Activated CD8-positive, alpha-beta memory T cell treated with anti-CD3 and anti-CD28 coated beads for 36 hours (primary cell): Measurements from ENCODE around the gene CNOT3. TPM values are rescaled to one million over a fixed set of nuclear protein-coding genes. Genes with fewer than 3 reads are reported as not detected.

ENCODE experiments used
- CTCF ChIA-PET: fragments of 350-600 bp; sonication (Branson Sonifier 250); formaldehyde crosslinking; loops from one replicate; lab custom pipeline; 2021; ENCODE audit warnings: antibody characterized with exemption; lab: Charles Lee
- POLR2A ChIA-PET: fragments of 350-600 bp; sonication (Branson Sonifier 250); formaldehyde crosslinking; loops from one replicate; lab custom pipeline; 2021; ENCODE audit warnings: antibody characterized with exemption; lab: Charles Lee
- total RNA-seq, 2 experiments: library from RNA; stranded (reverse); gene quantifications; one replicate each; pipeline ENCODE4 v1.2.3, GENCODE V29; 2021

CNOT3 gene
- total RNA-seq, 2 experiments from 2014 or later = 65.2 to 68.5 TPM

GRCh38 chr19:54138489-54139256 lies 1.1 kb downstream of the CNOT3 start:
- ChIA-PET POLR2A (interaction anchor here (0.7 to 3.6 kb wide), 4 partner anchors 11 to 24 kb away, joined by 4 to 15 read pairs (median 4); partner anchors contain the start of genes PRPF31 and TFPT), CTCF (interaction anchor here (0.9 kb wide), 1 partner anchor 127 kb away, joined by 3 read pairs; no protein-coding TSS in a partner anchor)

- POLR2A ChIA-PET = no interaction called here
- CTCF ChIA-PET = interaction anchor here (1.0 kb wide), 1 partner anchor 125 kb away, joined by 3 read pairs; no protein-coding TSS in a partner anchor
Observed at GRCh38 chr19:54141356-54141755, 3.8 kb downstream of the CNOT3 start.

- CTCF ChIA-PET = interaction anchor here (1.0 kb wide), 1 partner anchor 124 kb away, joined by 3 read pairs; no protein-coding TSS in a partner anchor
- POLR2A ChIA-PET = interaction anchor here (0.6 kb wide), 1 partner anchor 11 kb away, joined by 4 read pairs; no protein-coding TSS in a partner anchor
Observed at GRCh38 chr19:54142166-54142780, 4.7 kb downstream of the CNOT3 start.

GRCh38 chr19:54145541-54146158 lies 8.1 kb downstream of the CNOT3 start:
- CTCF ChIA-PET = no interaction called here

GRCh38 chr19:54147676-54148075 lies 10.1 kb downstream of the CNOT3 start:
- CTCF ChIA-PET = interaction anchor here (0.5 kb wide), 1 partner anchor 427 kb away, joined by 4 read pairs; no protein-coding TSS in a partner anchor
- POLR2A ChIA-PET = no interaction called here

More at GRCh38 chr19:54145541-54146158, 8.1 kb downstream of the CNOT3 start:
- POLR2A ChIA-PET = no interaction called here

GRCh38 chr19:54148158-54148557 lies 10.6 kb downstream of the CNOT3 start:
- CTCF ChIA-PET = interaction anchor here (0.5 kb wide), 1 partner anchor 428 kb away, joined by 4 read pairs; no protein-coding TSS in a partner anchor
- POLR2A ChIA-PET = no interaction called here

- ChIA-PET CTCF (no interaction called here), POLR2A (interaction anchor here (1.6 kb wide), 1 partner anchor 11 kb away, joined by 4 read pairs; no protein-coding TSS in a partner anchor)
Observed at GRCh38 chr19:54149021-54149812, 11.7 kb downstream of the CNOT3 start.

GRCh38 chr19:54151362-54152035 lies 13.9 kb downstream of the CNOT3 start:
- CTCF ChIA-PET = no interaction called here

GRCh38 chr19:54152267-54152666 lies 14.7 kb downstream of the CNOT3 start:
- ChIA-PET CTCF (no interaction called here), POLR2A (no interaction called here)

More at GRCh38 chr19:54151362-54152035, 13.9 kb downstream of the CNOT3 start:
- POLR2A ChIA-PET = interaction anchor here (1.5 kb wide), 1 partner anchor 15 kb away, joined by 6 read pairs; no protein-coding TSS in a partner anchor

- CTCF ChIA-PET = no interaction called here
Observed at GRCh38 chr19:54152878-54153524, 15.4 kb downstream of the CNOT3 start.

GRCh38 chr19:54153731-54154326 lies 16.3 kb downstream of the CNOT3 start:
- CTCF ChIA-PET = no interaction called here
- POLR2A ChIA-PET = no interaction called here

More at GRCh38 chr19:54152878-54153524, 15.4 kb downstream of the CNOT3 start:
- POLR2A ChIA-PET = no interaction called here

GRCh38 chr19:54154603-54155345 lies 17.2 kb downstream of the CNOT3 start:
- ChIA-PET CTCF (no interaction called here), POLR2A (no interaction called here)

- CTCF ChIA-PET = no interaction called here
- POLR2A ChIA-PET = no interaction called here
Observed at GRCh38 chr19:54155694-54156093, 18.1 kb downstream of the CNOT3 start.

GRCh38 chr19:54156490-54156889 lies 18.9 kb downstream of the CNOT3 start:
- POLR2A ChIA-PET = no interaction called here

GRCh38 chr19:54156953-54157352 lies 19.4 kb downstream of the CNOT3 start:
- ChIA-PET POLR2A (no interaction called here), CTCF (interaction anchor here (0.8 kb wide), 1 partner anchor 14 kb away, joined by 3 read pairs; no protein-coding TSS in a partner anchor)

More at GRCh38 chr19:54156490-54156889, 18.9 kb downstream of the CNOT3 start:
- CTCF ChIA-PET = no interaction called here

GRCh38 chr19:54158812-54159351 lies 21.3 kb downstream of the CNOT3 start:
- CTCF ChIA-PET = interaction anchor here (0.6 to 2.5 kb wide), 6 partner anchors 8 to 71 kb away, joined by 3 to 9 read pairs (median 4); partner anchors contain the start of genes CNOT3, MBOAT7, PRPF31 and TFPT
- POLR2A ChIA-PET = interaction anchor here (0.9 to 2.7 kb wide), 7 partner anchors 14 to 48 kb away, joined by 3 to 14 read pairs (median 4); partner anchors contain the start of genes CNOT3, MBOAT7 and RPS9
